ENCODE data around the gene THAP10.

THAP10 gene

DNA sequence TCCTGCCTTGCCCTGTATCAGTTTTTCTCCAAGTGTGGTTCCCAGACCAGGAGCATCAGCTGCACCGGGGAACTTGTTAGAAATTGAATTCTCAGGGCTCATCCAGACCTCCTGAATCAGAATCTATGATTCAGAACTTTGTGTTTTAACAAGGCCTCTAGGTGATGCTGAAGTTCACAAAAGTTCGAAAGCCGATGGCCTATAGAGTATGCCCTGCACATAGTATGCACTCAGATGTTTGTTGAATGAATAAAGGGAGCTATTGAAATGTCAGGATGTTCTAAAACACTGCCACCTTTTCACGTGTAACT, 37.6 kb downstream of the THAP10 start:
- peak overlapping the region; percentile 67 for H3K4me3 ChIP-seq (ENCODE audit: low read depth, low read length)

DNA sequence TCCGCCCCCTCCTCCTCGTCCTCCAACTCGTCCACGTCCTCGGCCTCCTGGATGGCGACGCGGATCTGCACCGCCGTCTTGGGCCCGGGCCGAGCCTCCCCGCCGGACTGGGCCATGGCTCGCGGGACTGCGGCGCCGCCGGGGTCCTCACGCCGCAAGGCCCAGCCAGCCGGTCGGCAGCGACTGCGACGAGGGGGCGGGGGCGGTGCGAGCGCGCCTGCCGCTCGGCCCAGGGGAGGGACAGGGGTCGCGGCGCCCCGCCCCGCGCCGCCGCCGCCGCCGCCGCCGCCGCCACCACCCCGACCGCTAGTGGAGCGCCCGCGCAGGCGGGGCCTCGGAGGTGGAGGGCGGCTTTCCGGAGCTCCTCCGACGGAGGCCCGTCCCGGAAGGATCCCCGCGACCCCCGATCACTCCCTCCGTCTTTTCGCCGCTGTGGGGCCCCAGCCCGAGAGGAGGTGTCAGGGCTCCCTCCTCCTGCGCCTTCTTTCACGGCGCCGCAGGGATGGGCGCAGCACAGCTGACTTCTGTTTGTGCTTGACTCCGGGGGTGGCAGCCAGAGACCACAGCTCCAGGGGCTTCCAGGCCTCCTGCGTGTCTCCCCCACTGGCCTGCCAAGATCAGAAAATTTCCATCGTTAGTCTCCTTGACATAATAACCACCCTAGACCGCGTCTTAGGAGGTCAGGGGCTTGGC, 38.1 kb downstream of the THAP10 start, which contains the start of gene LARP6:
LARP6 (minus strand) TSS at position 185 of the 693 bp plus-strand sequence; CDS start at position 116, 69 bp downstream.
- H3K4me3 ChIP-seq (ENCODE audit: low read depth, low read length) = peak within 1 kb of the TSS; percentile 76

DNA sequence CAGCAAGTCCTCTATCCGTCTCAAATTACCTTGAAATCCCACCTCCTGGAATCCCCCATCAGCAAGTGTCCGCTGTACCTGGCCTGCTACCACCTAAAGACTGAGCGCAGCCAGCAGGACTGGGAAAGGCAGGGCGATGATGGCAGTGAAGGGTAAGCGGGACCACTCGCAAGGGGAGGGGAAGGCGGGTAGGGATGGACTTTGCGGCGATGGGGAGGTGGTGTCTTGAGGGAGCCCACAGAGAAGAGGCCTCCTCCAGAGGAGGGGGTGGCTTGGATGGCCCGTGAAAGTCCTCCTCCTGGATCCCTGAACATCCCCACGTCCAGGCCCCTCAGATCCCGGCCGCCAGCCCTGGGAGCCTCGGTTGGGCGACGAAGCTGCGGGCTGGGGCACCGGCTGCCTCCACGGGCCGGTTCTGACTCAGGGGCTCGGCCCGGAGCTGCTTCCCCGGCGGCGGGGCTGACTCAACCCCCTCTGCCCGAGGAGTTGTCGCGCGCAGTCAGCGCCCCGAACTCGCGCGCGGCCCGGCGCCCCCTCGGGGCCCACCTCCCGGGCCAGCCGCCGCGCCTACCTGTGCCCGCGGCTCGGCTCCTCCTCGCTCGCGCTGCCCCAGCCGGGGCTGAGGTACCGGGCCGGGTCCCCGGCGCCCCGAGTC, 38.8 kb downstream of the THAP10 start:
- H3K4me3 ChIP-seq (ENCODE audit: low read depth, low read length) = peak overlapping the region; percentile 76

DNA sequence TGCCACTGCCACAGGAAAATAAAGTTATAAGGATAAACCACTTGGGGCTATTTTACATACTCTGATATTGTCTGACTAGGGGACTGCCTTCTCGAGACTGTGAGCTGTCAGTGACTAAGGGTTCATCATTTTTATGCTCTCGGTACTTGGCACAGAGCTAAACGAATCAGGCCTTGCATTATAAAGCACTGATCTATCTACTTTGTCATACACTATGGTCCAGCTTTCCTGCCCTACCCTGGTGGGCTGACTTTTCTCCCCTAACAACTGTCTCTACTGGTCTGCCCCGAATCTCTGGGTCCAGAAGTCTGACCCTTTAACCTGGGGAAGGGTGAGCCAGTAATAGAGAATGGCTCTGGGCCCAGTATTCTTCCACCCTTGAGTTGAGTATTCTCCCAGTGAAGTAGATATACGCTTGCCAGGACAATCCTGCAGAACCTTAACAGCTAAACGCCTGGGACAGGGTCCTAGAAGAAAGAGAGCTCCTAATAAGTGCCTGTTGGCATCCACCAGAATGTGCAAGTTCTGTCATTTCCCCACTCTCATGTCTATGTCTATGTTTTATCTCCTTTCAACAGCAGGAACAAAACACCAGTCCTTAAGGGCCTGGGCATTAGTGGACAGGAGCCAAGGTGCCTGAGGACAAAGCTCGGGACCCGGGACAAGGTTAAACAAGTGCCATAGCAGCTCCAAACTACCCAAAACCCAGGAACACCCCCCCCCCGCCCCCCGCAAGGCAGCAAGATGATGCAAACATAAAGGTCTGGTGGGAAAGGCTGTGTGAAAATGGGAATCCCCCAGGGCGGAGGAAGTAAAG, 39.5 kb downstream of the THAP10 start:
- H3K4me3 ChIP-seq (ENCODE audit: low read depth, low read length) = peak overlapping the region; percentile 76

DNA sequence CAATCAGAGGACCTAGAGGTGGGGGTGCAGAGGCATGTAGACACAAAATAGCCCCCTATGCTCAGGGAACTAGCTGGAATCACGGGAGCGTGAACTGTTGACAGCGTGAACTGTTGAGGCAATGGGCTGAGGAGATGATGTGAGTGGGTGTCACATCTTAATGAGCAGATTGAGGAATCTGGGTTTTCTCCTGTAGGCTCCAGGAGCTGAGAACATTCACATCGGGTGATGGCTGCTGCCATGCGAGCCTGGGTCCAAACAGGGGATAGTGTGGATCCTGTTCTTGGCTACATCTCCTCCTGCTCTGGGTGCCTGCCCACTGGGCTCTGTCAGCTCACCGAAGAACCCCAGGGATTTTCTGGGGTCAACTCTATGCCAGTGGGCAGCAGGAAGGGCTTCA, 40.3 kb downstream of the THAP10 start:
- H3K4me3 ChIP-seq (ENCODE audit: low read depth, low read length) = no peak overlapping the region

DNA sequence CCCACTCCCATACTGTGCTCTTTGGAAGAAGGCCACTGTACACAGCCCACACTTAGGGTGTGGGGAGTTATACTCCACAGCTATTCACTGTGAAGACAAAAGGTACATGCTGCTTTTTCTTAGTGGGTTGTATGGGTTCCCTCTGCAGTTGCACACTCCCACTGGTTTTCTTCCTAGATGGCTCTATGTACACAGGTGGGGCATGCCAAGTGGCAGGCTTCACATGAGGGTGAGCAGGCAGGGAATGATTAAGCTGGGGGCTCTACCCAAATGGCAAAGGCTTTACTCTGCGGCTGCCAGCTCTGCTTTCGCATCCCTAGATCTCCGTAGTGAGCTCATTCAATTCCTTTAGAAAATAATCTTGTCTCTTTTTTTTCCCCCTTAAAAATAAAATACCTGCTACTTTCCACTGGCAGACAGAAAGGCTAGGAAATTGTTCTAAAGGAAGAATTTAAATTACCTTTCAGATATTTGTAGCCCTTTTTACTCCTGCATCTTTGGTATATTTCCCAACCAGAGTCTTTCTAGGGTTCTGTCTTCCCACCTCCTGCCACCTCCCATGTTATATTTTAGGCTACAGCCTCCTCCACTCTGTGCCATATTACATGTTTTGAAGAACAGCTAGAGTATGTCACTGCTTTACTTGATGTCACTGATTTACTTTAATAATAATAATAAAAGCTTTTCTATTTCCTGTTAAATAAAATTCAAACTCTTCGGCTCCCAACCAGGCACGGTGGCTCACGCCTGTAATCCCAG, 46.5 kb downstream of the THAP10 start:
- no peak overlapping the region for H3K4me3 ChIP-seq (ENCODE audit: low read depth, low read length)

DNA sequence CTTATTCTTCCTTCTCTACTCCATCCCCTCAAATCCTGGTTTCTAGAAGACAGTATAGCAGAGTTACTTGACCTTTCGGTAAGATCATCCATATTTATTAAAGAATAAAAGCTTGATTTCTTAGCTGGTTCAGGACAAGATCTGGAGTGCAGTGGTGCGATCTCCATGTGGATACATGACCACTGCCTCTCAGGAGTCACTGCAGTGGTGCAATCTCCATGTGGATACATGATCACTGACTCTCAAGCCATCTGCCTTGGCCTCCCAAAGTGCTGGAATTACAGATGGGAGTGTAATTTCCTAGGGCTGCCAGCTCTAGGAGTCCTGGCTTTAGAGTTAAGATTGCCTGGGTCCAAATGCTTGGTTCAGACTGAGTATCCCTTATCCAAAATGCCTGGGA, 54.8 kb downstream of the THAP10 start:
- H3K4me3 ChIP-seq (ENCODE audit: low read depth, low read length) = no peak overlapping the region

DNA sequence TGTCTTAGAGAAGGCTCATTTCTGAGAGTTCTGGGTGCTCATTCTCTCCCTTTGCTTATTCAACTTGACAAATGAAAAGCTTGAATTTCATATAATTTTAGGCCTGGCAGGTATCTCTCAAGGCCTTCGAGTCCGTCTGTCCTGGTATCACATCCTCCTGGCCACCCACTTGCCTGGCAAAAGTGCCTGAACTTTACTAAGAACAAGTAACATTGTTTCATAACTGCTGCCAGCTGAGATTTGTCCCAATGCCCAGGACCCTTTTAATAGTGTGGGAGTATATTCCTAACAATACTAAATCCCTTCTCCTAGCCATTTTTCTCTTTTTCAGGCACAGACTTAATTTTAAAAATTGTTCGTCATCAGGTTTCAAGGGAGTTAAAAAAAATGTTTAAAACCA, 56.4 kb downstream of the THAP10 start:
- no peak overlapping the region for H3K4me3 ChIP-seq (ENCODE audit: low read depth, low read length)

DNA sequence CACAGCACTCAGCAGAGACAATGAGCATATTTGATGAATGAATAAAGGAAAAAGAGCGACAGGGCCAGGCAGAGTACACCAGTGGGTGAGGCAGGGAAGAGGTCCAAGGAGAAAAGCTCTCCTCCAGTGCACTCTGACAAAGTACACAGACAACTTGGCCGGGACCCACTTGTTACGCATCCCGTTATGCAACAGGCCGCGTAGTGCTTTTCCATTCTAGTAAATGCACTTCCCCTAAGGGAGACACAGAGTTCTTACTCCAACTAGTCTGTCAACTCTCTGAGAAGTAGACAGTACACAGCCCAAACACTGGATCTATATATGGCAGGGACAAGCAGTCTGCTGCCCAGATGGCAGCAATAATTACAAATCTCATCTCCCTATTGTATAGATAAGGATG, 56.8 kb downstream of the THAP10 start:
- no peak overlapping the region for H3K4me3 ChIP-seq (ENCODE audit: low read depth, low read length)

DNA sequence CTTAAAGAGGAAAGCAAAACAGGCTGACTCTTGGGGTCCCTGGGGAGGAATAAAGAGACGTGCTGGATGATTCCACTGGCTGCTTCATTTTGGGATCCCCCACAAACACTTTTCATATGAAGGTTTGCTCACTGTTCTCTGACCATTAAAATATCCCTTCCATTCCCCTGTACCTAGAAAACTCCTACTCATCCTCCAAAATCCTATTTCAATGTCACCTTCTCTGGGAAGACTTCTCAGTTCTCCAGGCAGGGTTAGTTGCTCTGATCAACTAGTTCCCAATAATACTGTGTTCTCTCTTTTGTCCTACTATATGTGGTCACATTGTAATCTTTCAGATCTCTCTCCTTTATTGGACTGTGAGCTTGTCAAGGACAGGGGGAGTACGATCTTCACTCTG, 57.2 kb downstream of the THAP10 start:
- no peak overlapping the region for H3K4me3 ChIP-seq (ENCODE audit: low read depth, low read length)

DNA sequence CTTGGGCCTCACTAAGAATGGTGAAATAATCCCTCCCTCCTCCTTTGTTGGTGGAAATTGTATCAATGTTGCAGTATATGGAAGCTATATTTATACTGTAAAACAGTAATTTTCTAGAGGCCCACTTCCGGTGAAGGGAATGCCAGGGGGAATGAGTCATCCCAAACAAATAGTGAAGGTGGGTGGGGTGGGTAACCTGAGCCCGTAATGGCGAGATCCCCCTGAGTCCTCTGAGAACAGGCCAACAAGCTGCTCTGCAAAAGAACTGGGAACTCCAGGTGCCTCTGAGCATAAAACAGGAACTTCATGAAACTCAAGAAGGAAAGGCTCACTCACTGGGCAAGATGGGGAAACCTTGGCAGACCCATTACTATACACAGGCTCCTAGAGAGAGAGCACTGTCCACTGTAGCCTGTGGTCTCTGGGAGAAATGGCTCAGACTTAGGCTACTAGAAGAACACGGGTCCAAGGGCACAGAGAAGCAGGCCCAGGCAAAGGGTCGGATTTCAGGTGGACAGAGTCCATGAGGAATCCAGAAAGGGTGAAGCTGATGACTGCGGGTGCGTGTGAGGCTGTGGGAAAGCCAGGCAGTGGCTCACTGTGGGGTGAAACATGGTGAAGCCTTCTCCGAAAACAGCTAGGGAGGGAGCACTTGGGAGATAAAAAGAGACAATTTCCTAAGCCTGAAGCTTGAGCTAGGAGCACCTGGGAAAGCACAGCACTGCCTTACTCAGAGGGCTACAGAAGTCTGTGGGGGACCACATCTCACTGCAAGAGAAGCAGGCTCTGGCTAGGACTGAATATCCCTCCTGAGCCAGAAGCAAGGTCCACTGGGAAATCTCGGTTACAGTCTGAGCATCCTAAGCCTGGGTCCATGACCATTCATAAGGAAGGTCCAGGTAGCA, 58.1 kb downstream of the THAP10 start:
- H3K4me3 ChIP-seq (ENCODE audit: low read depth, low read length) = no peak overlapping the region

DNA sequence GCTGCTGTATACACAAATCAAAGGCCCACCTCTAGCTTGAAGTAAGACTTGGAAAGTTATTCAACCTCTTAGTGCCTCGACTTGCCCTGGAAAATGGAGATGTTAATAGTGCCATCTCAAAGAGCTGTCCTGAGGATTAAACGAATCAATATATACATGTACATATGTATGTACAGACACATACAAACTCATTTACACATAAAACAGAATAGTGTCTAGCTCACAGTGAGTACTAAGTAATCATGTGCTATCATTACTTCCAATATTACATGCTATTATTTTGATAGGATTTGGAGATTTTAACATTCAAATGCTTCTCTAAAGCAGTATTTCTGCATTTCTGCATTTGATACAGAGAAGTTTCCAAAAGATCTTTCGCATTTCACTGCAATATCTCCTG, 58.8 kb downstream of the THAP10 start:
- no peak overlapping the region for H3K4me3 ChIP-seq (ENCODE audit: low read depth, low read length)

DNA sequence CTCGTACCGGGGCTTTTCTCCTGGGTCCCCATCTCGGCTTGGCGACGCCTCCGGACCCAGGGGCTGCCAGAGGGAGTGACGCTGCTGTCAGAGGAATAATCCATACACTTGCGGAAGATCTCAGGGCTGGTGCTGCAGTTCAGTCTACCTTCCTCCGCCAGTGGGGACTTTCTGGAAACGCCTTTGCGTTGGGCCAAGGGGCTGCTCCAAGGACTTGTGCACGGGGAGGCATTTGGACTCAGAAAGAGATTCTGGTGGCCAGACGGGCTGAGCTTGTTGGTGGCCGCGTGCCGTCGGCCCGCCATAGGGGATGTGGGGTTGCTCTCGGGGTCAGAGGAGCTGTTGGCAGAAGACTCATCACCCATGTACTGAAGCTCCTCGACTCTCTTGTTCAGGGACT, 60.1 kb downstream of the THAP10 start:
- H3K4me3 ChIP-seq (ENCODE audit: low read depth, low read length) = no peak overlapping the region

All from iPS-11a (cell line).